H1 (cell line): Measurements from ENCODE around the gene TMEM63A. TPM values are rescaled to one million over a fixed set of nuclear protein-coding genes. Genes with fewer than 3 reads are reported as not detected.

Source experiments
- CTCF ChIA-PET: fragments of 300-600 bp; sonication (Branson Sonifier 250); formaldehyde crosslinking; loops from one replicate; lab custom pipeline; 2021; ENCODE audit not compliant: partially characterized antibody; lab: Charles Lee
- POLR2A ChIA-PET: fragments of 300-600 bp; sonication (Branson Sonifier 250); formaldehyde crosslinking; loops from one replicate; lab custom pipeline; 2021; ENCODE audit warnings: inconsistent platforms; ENCODE audit not compliant: partially characterized antibody; lab: Charles Lee
- DNase-seq, 2 experiments: peaks; one replicate each; pipeline versions ENCODE4 v3.0.0 to v3.0.0-alpha.2; 2010 to 2022; ENCODE audit warnings: low spot score in 2 of 2, low read depth in 1 of 2, mixed read lengths in 1 of 2
- FAIRE-seq: peaks from 2 replicates; lab custom pipeline; 2011; peaks lifted over from hg19 to GRCh38; lab: Jason Lieb, UNC
- H2AFZ ChIP-seq: 2 replicates; pipeline ENCODE4 v1.8.1; 2012; ENCODE audit warnings: low read length, inconsistent platforms
- H2AK5ac ChIP-seq: 2 replicates; pipeline ENCODE4 v1.6.1; 2013; ENCODE audit warnings: low read depth, low read length
- H2BK120ac ChIP-seq: replicated peaks from 2 replicates; pipeline ENCODE3; 2013; ENCODE audit warnings: low read depth, low read length, inconsistent platforms
- H2BK12ac ChIP-seq: 2 replicates; pipeline ENCODE4 v1.6.1; 2013; ENCODE audit warnings: low read depth, low read length
- H2BK15ac ChIP-seq: 2 replicates; pipeline ENCODE4 v1.6.1; 2013; ENCODE audit warnings: low read length
- H2BK20ac ChIP-seq: 2 replicates; pipeline ENCODE4 v1.6.1; 2013; ENCODE audit warnings: low read length
- H2BK5ac ChIP-seq: 2 replicates; pipeline ENCODE4 v1.6.1; 2013; ENCODE audit warnings: low read depth, low read length
- H3K14ac ChIP-seq: 2 replicates; pipeline ENCODE4 v1.6.1; 2013; ENCODE audit warnings: inconsistent platforms; ENCODE audit not compliant: insufficient read length
- H3K18ac ChIP-seq: 2 replicates; pipeline ENCODE4 v1.6.1; 2013; ENCODE audit warnings: low read length; ENCODE audit errors: extremely low read depth
- H3K23ac ChIP-seq: 2 replicates; pipeline ENCODE4 v1.6.1; 2013; ENCODE audit warnings: inconsistent platforms; ENCODE audit not compliant: insufficient read length
- H3K23me2 ChIP-seq: 2 replicates; pipeline ENCODE4 v1.6.1; 2013; ENCODE audit warnings: low read depth, low read length
- H3K27ac ChIP-seq: 2 replicates; pipeline ENCODE4 v1.6.1; 2011; ENCODE audit warnings: low read depth, low read length, inconsistent platforms
- H3K27me3 ChIP-seq, 4 experiments: replicated peaks in 1 of 4; 1 replicate in 1 of 4; 2 replicates in 3 of 4; pipeline versions ENCODE4 v1.6.1 to v1.8.1; 2011 to 2013; ENCODE audit warnings: low read length in 3 of 4, mild to moderate bottlenecking in 3 of 4, inconsistent platforms in 2 of 4, mixed read lengths in 2 of 4, moderate library complexity in 1 of 4; ENCODE audit not compliant: control insufficient read depth in 3 of 4, insufficient read depth in 3 of 4; ENCODE audit errors: extremely low read depth in 1 of 4
- H3K36me3 ChIP-seq, 4 experiments: 2 replicates each; pipeline versions ENCODE4 v1.6.1 to v1.8.1; 2011 to 2013; ENCODE audit warnings: mild to moderate bottlenecking in 4 of 4, low read length in 3 of 4, moderate library complexity in 2 of 4, control low read depth in 1 of 4, inconsistent platforms in 1 of 4; ENCODE audit not compliant: insufficient read depth in 4 of 4, control insufficient read depth in 2 of 4
- H3K4ac ChIP-seq: replicated peaks from 2 replicates; pipeline ENCODE3; 2013; ENCODE audit warnings: low read length, low read depth, mixed read lengths, inconsistent platforms; ENCODE audit not compliant: insufficient read length
- H3K4me1 ChIP-seq, 4 experiments: replicated peaks in 1 of 4; 1 replicate in 1 of 4; 2 replicates in 3 of 4; pipeline versions ENCODE4 v1.6.1 to v1.8.1; 2011 to 2013; ENCODE audit warnings: low read length in 3 of 4, inconsistent platforms in 2 of 4, mixed read lengths in 1 of 4; ENCODE audit not compliant: insufficient read depth in 4 of 4, control insufficient read depth in 3 of 4
- H3K4me2 ChIP-seq, 2 experiments: 2 replicates each; pipeline versions ENCODE4 v1.6.1 to v1.8.1; 2011 to 2013; ENCODE audit warnings: low read depth in 2 of 2, low read length in 2 of 2, control low read depth in 1 of 2, inconsistent platforms in 1 of 2, mild to moderate bottlenecking in 1 of 2; ENCODE audit not compliant: insufficient read depth in 1 of 2
- H3K4me3 ChIP-seq, 4 experiments: fragments of 200-600, 300-600 bp in 1 of 4; sonication (generic), shearing (Covaris generic), sonication (Bioruptor Twin) in 1 of 4; 2 replicates each; pipeline versions ENCODE4 v1.5.1 to v1.8.1; 2011 to 2016; ENCODE audit warnings: low read length in 4 of 4, low read depth in 3 of 4, control low read depth in 2 of 4, inconsistent platforms in 2 of 4, mild to moderate bottlenecking in 2 of 4, mixed read lengths in 1 of 4, moderate library complexity in 1 of 4; ENCODE audit not compliant: insufficient read depth in 2 of 4; ENCODE audit errors: extremely low read depth in 1 of 4
- H3K56ac ChIP-seq: replicated peaks from 2 replicates; pipeline ENCODE3; 2013; ENCODE audit warnings: low read depth, mild to moderate bottlenecking, mixed read lengths, low read length, inconsistent platforms; ENCODE audit not compliant: insufficient read length
- H3K79me1 ChIP-seq: 2 replicates; pipeline ENCODE4 v1.6.1; 2013; ENCODE audit warnings: low read depth, low read length, control low read depth
- H3K79me2 ChIP-seq, 2 experiments: 2 replicates each; pipeline versions ENCODE4 v1.6.1 to v1.8.1; 2012 to 2013; ENCODE audit warnings: low read length in 2 of 2, mild to moderate bottlenecking in 2 of 2, inconsistent platforms in 1 of 2; ENCODE audit not compliant: insufficient read depth in 2 of 2, control insufficient read depth in 1 of 2
- H3K9ac ChIP-seq, 4 experiments: replicated peaks in 1 of 4; 1 replicate in 1 of 4; 2 replicates in 3 of 4; pipeline versions ENCODE4 v1.6.1 to v1.8.1; 2011 to 2013; ENCODE audit warnings: low read depth in 3 of 4, low read length in 3 of 4, control low read depth in 2 of 4, mild to moderate bottlenecking in 2 of 4, moderate library complexity in 2 of 4, inconsistent platforms in 1 of 4; ENCODE audit errors: extremely low read depth in 1 of 4
- H3K9me3 ChIP-seq, 2 experiments: 2 replicates each; pipeline versions ENCODE4 v1.6.1 to v1.8.1; 2012 to 2013; ENCODE audit warnings: mild to moderate bottlenecking in 2 of 2, moderate library complexity in 2 of 2, control low read depth in 1 of 2, inconsistent platforms in 1 of 2, low read depth in 1 of 2, low read length in 1 of 2, mixed read lengths in 1 of 2; ENCODE audit not compliant: insufficient read depth in 2 of 2
- H4K20me1 ChIP-seq, 2 experiments: replicated peaks in 1 of 2; 2 replicates each; pipeline versions ENCODE3 to v1.8.1; 2011 to 2013; ENCODE audit warnings: inconsistent platforms in 2 of 2, low read length in 2 of 2, mild to moderate bottlenecking in 1 of 2; ENCODE audit not compliant: insufficient read depth in 2 of 2, control insufficient read depth in 1 of 2
- H4K5ac ChIP-seq: 2 replicates; pipeline ENCODE4 v1.6.1; 2013; ENCODE audit warnings: low read length, low read depth, mixed read lengths, inconsistent platforms; ENCODE audit not compliant: insufficient read length
- H4K8ac ChIP-seq: 2 replicates; pipeline ENCODE4 v1.8.0; 2013; ENCODE audit warnings: mild to moderate bottlenecking, moderate library complexity, low read length, inconsistent platforms; ENCODE audit not compliant: insufficient read depth; ENCODE audit errors: extremely low read depth
- H4K91ac ChIP-seq: replicated peaks from 2 replicates; pipeline ENCODE3; 2013; ENCODE audit warnings: low read length, mixed read lengths, inconsistent platforms; ENCODE audit not compliant: insufficient read length
- WGBS, 2 experiments: shearing (Covaris generic) in 1 of 2; methylation state at CpG; one replicate each; pipeline versions ENCODE4 v1.1.6 to v1.1.7; 2013 to 2015; ENCODE audit warnings: low lambda C conversion rate in 2 of 2, mixed read lengths in 2 of 2, inconsistent platforms in 1 of 2, low coverage in 1 of 2, missing lambda C conversion rate in 1 of 2; ENCODE audit not compliant: insufficient replicate concordance in 2 of 2, insufficient coverage in 1 of 2, insufficient read length in 1 of 2; ENCODE audit errors: extremely low coverage in 1 of 2, missing lambda C conversion rate in 1 of 2; 5-methylcytosine and 5-hydroxymethylcytosine counted together
- polyA plus RNA-seq, 7 experiments: library from polyadenylated mRNA; depleted of rRNA in 3 of 7; stranded (reverse) in 5 of 7; unstranded in 2 of 7; fragments of >200 nt in 5 of 7; fragments of 200-250 nt in 2 of 7; gene quantifications; 1 replicate in 5 of 7; 2 replicates in 1 of 7; 4 replicates in 1 of 7; pipeline versions ENCODE4 v1.2.1 to v1.2.3, GENCODE V29; 2011 to 2013; ENCODE audit warnings: missing spikeins in 2 of 7, mixed read lengths in 2 of 7
- total RNA-seq: library from RNA; stranded (reverse); fragmentation: NEBNext Ultra II Directional; extraction: Animal tissue kit (Norgen Biotek cat#: 25700); gene quantifications from 2 replicates; pipeline ENCODE4 v1.2.1, GENCODE V29; 2021

TMEM63A gene
- total and polyA plus RNA-seq, 2 of the 8 experiments (the other 6 are each of a cell fraction or from before 2014, with no cell fraction given): 26.1 to 55.4 TPM

GRCh38 chr1:225866061-225866837, 15.9 kb downstream of the TMEM63A start:
- CTCF ChIA-PET: interaction anchor here (0.6 to 2.3 kb wide), 13 partner anchors 9 to 1207 kb away, joined by 3 to 13 read pairs (median 3); no protein-coding TSS in a partner anchor

More at GRCh38 chr1:225866061-225866837, 15.9 kb downstream of the TMEM63A start:
- no peak overlapping the region for H3K4ac ChIP-seq
- no peaks in the 10 kb centered on the region for H3K79me1 ChIP-seq
- POLR2A ChIA-PET: interaction anchor here (0.8 to 1.6 kb wide), 6 partner anchors 13 to 56 kb away, joined by 3 to 4 read pairs (median 3); partner anchors contain the start of gene EPHX1
- WGBS, 2 experiments: 74% methylated on average over 8 of the region's 8 CpGs; no CpG with 5 or more reads in 1 of the 2 experiments
- H2BK120ac ChIP-seq: no peak overlapping the region
- H3K56ac ChIP-seq: no peak overlapping the region
- no peak overlapping the region for H3K18ac ChIP-seq
- FAIRE-seq (no peak), DNase-seq (no peak)
- no peak overlapping the region for H2BK20ac ChIP-seq
- no peak overlapping the region for H2AFZ ChIP-seq
- no peaks in the 10 kb centered on the region for H3K23me2 ChIP-seq
- peaks cover 6 to 24% (median 15%) of the 10 kb centered on the region in 4 experiments for H3K36me3 ChIP-seq
- no peak overlapping the region for H4K5ac ChIP-seq
- no peak overlapping the region for H3K4me3 ChIP-seq
- no peak overlapping the region for H2BK12ac ChIP-seq
- H3K9me3 ChIP-seq: no peaks in the 10 kb centered on the region
- H4K20me1 ChIP-seq: peaks cover 0 to 2% of the 10 kb centered on the region in 2 experiments
- H3K4me2 ChIP-seq: no peak overlapping the region
- H2BK15ac ChIP-seq: no peak overlapping the region
- no peak overlapping the region for H2AK5ac ChIP-seq
- no peak overlapping the region for H3K9ac ChIP-seq
- H3K27ac ChIP-seq: no peak overlapping the region; the same call in 1 of the 2 replicates
- H3K23ac ChIP-seq: no peak overlapping the region
- H4K8ac ChIP-seq: no peak overlapping the region
- no peaks in the 10 kb centered on the region for H3K27me3 ChIP-seq
- H3K4me1 ChIP-seq: no peaks in the 10 kb centered on the region
- H4K91ac ChIP-seq: no peak overlapping the region
- H3K79me2 ChIP-seq: no peaks in the 10 kb centered on the region
- H3K14ac ChIP-seq: no peak overlapping the region
- H2BK5ac ChIP-seq: no peak overlapping the region
